ENCODE results near the gene SBDS.
"Not testable (repeated sequence)": the region's sequence is repeated elsewhere in the genome, so short reads cannot be mapped to it uniquely, and the experiment has no call there.

Gene SBDS

GRCh38 chr7:66996444-66997191 lies 1.2 kb upstream of the SBDS start, which contains the start of gene TYW1:
Gene TYW1 (plus strand): TSS chr7:66996833. CDS start chr7:66996979, 146 bp downstream.
- in situ Hi-C loops (cut with MboI; ENCODE audit: low sequenced_read_pairs), result not testable (repeated sequence)

- in situ Hi-C loops (cut with MboI; ENCODE audit: low sequenced_read_pairs), result not testable (repeated sequence)
Measured at GRCh38 chr7:66994691-66995049, 716 bp downstream of the SBDS start.

DNA sequence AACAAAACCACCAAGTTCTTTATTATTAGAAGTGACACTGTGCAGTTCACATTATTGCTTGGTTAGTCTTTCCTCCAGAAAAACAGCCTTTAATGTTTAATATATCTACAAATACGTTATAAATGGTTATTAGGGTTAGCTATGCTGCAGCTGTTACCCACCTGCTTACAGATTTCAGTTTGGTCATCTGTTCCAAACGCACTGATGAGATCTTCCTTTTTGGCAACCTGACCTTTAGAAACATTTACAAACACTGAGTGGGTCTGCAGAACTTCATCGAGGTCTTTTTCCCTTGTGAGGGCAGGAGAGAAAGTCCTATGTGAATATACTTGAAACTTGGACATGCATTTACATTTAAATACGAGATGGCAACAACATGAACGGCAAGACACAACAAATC lies 1.3 kb downstream of the SBDS start:
- in situ Hi-C loops (cut with MboI; ENCODE audit: low sequenced_read_pairs), result not testable (repeated sequence)

GRCh38 chr7:66989552-66989951 lies 5.8 kb downstream of the SBDS start:
- in situ Hi-C loops (cut with MboI; ENCODE audit: low sequenced_read_pairs), result not testable (repeated sequence)

DNA sequence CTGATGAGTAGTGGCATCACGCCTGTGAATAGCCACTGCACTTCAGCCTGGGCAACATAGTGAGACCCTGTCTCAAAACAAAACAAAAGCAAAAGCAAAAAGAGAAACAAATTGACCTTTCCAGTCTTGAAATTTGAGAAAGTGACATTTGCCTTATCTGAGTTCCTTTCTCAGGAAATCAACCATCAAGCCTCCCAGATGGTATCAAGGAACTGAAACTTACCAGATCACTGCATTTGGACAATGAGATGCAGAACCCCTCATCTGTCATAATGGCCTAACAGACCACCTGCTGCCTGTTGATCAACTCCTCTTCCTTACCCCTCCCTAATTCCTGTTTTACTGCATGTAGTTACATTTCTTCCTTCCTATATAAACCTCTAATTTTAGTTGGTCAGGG lies 15.1 kb downstream of the SBDS start:
- in situ Hi-C loops (cut with MboI; ENCODE audit: low sequenced_read_pairs), result not testable (repeated sequence)

- in situ Hi-C loops (cut with MboI; ENCODE audit: low sequenced_read_pairs), result not testable (repeated sequence)
Measured at GRCh38 chr7:66979013-66979412, 16.4 kb downstream of the SBDS start.

- in situ Hi-C loops (cut with MboI; ENCODE audit: low sequenced_read_pairs), result not testable (repeated sequence)
Measured at GRCh38 chr7:66978312-66978711, 17.1 kb downstream of the SBDS start.

DNA sequence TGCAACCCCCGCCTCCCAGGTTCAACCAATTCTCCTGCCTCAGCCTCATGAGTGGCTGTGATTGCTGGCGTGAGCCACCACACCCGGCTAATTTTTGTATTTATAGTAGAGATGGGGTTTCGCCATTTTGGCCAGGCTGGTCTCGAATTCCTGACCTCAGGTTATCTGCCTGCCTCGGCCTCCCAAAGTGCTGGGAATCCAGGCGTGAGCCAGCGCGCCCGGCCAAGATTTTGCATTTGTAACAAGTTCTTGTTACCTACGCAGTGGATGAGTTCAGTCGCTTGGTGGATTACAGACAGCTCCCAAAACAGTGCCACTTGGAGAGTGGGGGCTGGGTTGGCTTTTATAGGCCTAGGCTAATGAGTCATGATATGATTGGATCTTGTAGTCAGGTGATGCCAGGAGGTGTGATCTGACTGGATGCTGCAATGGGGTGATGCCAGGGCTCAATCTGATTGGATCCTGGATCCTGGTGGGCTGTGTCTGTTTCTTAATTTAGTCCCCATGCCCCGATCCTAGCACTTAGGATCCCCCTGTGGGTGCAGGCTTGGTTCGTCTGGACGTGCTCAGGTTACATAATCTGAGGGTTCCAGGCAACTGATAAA lies 20.3 kb downstream of the SBDS start:
- in situ Hi-C loops (cut with MboI; ENCODE audit: low sequenced_read_pairs), result no loop called here

DNA sequence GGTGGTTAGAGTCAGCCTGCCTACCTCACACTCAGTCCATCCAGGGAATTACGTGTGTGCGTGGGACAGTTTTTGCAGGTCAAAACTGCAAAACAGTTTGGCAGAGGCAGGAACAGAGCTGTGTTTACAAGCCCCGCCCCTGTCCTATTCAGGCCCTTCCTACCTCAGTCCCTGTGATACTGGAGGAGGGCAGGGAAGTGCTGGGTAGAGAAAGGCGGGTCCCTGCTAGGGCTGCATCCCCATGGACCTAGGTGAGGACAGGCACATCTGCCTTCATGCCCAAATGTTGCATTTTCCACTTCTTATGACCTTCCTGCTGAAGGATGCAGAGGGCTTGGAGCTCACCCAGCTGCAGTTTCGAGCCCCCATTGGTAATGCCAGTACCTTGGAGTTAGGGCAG lies 25.1 kb downstream of the SBDS start:
- in situ Hi-C loops (cut with MboI; ENCODE audit: low sequenced_read_pairs), result no loop called here

DNA sequence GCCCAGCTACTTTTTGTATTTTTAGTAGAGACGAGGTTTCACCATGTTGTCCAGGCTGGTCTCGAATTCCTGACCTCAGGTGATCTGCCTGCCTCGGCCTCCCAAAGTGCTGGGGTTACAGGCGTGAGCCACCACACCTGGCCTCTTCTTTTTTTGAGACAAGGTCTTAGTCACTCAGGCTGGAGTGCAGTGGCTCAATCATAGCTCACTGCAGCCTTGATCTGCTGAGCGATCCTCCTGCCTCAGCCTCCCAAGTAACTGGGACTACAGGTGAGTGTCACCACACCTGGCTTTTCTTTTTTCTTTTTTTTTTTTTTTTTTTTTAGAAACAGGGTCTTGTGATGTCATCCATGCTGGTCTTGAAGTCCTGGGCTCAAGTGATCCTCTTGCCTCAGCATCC lies 26.4 kb downstream of the SBDS start:
- in situ Hi-C loops (cut with MboI; ENCODE audit: low sequenced_read_pairs), result not testable (repeated sequence)

DNA sequence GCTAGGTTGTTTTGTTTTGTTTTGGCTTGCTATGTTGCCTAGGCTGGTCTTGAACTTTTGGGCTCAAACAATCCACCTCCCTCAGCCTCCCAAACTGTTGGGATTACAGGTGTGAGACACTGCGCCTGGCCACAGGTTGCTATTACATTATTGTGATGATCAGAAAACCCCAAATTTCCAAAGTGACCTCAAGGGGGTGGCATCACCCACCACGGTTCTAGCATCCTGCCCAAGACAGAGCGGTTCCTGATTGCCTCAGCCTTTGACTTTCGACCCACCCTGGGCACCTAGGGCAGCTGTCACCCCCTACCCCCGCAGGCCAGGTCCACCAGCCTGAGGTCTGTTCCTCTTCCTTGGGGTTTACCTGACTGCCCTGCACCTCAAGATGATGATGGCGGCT lies 28.4 kb downstream of the SBDS start:
- in situ Hi-C loops (cut with MboI; ENCODE audit: low sequenced_read_pairs), result no loop called here

GRCh38 chr7:66964411-66964810 lies 31.0 kb downstream of the SBDS start:
- in situ Hi-C loops (cut with MboI; ENCODE audit: low sequenced_read_pairs), result no loop called here

DNA sequence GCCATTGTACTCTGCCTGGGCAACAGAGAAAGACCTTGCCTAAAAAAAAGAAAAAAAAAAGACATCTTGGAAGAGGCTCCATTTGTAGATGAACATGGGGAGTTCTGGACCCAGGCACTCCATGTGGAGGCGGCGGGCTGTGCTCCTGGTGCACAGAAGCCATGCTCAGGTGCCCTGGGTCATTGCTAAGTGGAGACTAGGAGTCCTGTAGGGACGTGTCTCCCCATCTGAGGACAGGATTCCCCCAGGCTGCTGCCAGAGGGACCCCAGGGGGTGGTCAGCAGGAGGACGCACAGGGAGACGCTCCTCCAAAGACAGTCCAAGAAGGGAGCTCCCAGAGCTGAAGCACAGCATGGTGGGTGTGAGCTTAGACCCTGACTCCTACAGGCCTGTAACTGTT lies 34.3 kb downstream of the SBDS start:
- in situ Hi-C loops (cut with MboI; ENCODE audit: low sequenced_read_pairs), result no loop called here

GRCh38 chr7:66960192-66960591 lies 35.2 kb downstream of the SBDS start:
- in situ Hi-C loops (cut with MboI; ENCODE audit: low sequenced_read_pairs), result no loop called here

DNA sequence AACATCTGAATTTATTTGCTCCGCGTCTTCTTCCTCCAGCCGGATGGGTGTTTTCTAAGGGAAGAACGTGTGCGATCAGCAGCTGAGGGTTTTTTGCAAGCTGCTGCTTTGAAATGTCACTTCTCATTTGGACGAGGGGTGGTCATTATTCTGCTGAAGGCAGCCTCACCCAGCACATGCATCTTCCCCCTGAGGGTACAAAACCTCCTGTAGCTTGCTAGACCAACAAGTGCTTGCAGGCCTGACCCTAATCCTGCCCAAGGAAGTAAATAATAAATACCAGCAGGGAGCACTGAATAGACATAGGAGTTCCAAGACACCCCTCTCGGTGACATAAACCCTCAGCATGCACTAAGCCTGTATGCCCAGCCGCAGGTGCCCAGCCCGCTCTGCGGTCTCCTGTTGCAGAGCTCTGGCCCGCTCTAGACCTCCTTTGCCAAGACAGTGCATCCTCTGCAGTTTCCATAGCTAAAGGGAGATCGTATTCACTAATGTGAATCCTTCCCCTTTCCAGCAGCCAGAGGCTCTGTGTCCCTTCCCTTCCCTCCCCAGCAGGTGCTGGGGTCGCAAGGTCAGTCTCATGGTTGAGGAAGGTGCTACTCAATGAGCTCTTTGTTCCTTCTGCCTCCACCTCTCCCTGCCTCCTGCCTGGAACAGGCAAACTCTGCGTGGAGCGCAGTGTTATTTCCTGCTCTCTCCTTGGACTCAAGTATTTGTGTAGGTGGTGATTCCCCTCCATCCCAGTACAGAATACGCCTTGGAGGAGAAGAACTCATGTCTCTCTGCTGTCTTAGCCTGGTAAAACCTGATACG lies 36.6 kb downstream of the SBDS start:
- in situ Hi-C loops (cut with MboI; ENCODE audit: low sequenced_read_pairs), result no loop called here

DNA sequence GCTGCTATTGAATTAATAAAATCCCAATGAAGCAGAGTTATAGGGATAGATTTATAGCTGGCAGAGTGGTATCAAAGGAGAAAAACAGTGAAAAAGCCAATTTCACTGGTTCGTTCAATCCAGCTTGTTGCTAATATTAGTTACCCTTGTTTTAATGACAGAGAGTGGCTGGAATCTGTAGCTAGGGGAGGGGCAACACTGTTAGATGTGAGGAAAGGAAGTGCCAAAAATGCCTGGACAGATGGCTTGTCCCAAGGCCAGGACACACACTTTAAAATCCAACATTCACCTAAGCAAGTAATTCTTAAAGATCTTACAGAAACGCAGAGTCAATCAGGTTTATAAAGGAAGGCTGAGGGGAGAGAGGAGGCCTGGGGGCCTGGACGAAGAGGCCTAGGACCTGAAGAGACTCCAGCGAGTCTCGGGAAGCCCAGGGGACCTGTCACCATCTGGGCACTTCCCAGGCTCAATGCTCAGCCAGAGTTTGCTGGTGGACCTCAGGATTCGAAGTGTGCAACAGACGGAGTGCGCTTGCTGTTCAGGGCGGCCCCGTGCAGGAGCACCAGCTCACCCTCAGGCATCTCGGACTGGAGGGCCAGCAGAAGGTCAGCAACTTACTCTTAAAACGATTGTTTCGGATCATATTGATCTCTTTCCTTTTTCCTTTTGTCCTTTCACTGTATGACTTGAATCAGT lies 37.6 kb downstream of the SBDS start:
- in situ Hi-C loops (cut with MboI; ENCODE audit: low sequenced_read_pairs), result no loop called here

DNA sequence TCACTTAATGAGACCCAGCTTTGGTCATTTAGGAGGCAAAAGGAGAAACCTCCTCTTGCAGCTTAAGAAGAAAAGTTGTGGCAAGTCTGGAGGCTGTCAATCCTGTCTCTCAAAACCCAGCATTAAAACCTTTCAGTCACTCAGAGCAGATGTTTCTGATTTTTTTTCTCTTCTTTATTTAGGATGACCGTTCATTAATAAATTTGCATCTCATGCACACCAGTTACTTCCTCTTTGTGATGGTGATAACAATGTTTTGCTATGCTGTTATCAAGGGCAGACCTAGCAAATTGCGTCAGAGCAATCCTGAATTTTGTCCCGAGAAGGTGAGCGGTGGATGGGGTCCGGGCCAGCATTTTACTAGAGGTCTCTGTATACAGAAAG lies 42.4 kb downstream of the SBDS start:
- in situ Hi-C loops (cut with MboI; ENCODE audit: low sequenced_read_pairs), result no loop called here

- in situ Hi-C loops (cut with MboI; ENCODE audit: low sequenced_read_pairs), result no loop called here
Measured at GRCh38 chr7:66952343-66953043, 42.9 kb downstream of the SBDS start.

- in situ Hi-C loops (cut with MboI; ENCODE audit: low sequenced_read_pairs), result no loop called here
Measured at GRCh38 chr7:66950763-66951162, 44.6 kb downstream of the SBDS start.

- in situ Hi-C loops (cut with MboI; ENCODE audit: low sequenced_read_pairs), result no loop called here
Measured at GRCh38 chr7:66950311-66950710, 45.1 kb downstream of the SBDS start.

Data from HL-60/S4 (cell line).